CD4-positive, alpha-beta T cell treated with Interleukin-10 for 1 hour (primary cell): ENCODE measurements around the gene CSAG1.
"Not testable (repeated sequence)": the region's sequence is repeated elsewhere in the genome, so short reads cannot be mapped to it uniquely, and the experiment has no call there.

Experiments used
- DNase-seq: peaks from one replicate; pipeline ENCODE4 v3.0.0-alpha.2; 2020

Gene CSAG1

GRCh38 chrX:152697952-152698931 lies 35.3 kb downstream of the CSAG1 start, which contains the start of gene MAGEA3:
MAGEA3 (plus strand) TSS chrX:152698794; CDS start chrX:152700833, 2,039 bp downstream.
- not testable (repeated sequence) for DNase-seq

- DNase-seq: not testable (repeated sequence)
These were observed 52.5 kb downstream of the CSAG1 start for GRCh38 chrX:152681012-152681411.
